ENCODE results near the gene CDKN3.
"Not testable (repeated sequence)": the region's sequence is repeated elsewhere in the genome, so short reads cannot be mapped to it uniquely, and the experiment has no call there.

The CDKN3 gene

DNA sequence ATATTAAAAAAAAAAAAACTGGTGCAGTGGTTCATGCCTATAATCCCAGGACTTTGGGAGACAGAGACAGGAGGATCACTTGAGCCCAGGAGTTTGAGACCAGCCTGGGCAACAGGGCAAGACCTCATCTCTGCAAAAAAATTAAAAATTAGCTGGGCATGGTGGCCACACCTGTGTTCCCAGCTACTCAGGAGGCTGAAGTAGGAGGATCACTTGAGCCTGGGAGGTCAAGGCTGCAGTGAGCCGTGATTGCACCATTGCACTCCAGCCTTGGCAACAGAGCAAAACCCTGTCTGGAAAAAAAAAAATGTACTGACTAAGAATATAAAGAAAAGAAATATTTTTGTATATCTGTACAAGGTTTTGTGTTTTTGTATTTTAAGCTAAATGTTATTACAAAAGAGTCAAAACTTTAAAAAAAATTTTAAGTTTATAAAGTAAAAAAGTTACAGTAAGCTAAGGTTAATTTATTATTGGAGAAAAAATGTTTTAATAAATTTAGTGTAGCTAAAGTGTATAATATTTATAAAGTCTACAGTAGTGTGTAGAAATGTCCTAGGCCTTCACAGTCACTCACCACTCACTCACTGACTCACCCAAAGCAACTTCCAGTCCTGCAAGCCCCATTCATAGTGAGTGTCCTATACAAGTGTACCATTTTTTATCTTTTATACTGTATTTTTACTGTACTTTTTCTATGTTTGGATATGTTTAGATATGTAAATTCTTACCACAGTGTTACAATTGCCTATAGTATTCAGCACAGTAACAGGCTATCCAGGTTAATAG, 60.2 kb downstream of the CDKN3 start:
- not testable (repeated sequence) for DNase-seq (ENCODE audit: low read depth)

DNA sequence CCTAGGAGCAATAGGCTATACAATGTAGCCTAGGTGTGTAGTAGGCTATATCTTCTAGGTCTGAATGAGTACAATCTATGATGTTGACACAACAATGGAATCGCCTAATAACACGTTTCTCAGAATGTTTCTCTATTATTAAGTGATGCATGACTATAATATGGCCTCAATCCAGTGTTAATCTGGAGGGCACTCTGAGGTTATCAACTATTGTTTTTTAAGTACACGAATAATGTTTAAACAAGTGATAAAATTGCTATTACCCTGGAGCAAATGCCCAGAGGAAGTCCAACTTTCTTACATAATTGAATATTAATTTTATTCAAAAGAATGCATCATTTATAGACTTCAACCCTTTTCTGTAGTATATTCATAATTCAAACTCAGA, 60.8 kb downstream of the CDKN3 start:
- DNase-seq (ENCODE audit: low read depth) = no peak

GRCh38 chr14:54458536-54458935, 61.7 kb downstream of the CDKN3 start:
- DNase-seq (ENCODE audit: low read depth) = not testable (repeated sequence)

GRCh38 chr14:54459106-54459505, 62.3 kb downstream of the CDKN3 start:
- DNase-seq (ENCODE audit: low read depth) = no peak

GRCh38 chr14:54462048-54462447, 65.2 kb downstream of the CDKN3 start:
- DNase-seq (ENCODE audit: low read depth) = no peak

- DNase-seq (ENCODE audit: low read depth) = no peak
Observed at GRCh38 chr14:54465654-54466053, 68.8 kb downstream of the CDKN3 start.

GRCh38 chr14:54467280-54467679, 70.5 kb downstream of the CDKN3 start:
- no peak for DNase-seq (ENCODE audit: low read depth)
